ENCODE results near the gene RIPOR3.

DNA sequence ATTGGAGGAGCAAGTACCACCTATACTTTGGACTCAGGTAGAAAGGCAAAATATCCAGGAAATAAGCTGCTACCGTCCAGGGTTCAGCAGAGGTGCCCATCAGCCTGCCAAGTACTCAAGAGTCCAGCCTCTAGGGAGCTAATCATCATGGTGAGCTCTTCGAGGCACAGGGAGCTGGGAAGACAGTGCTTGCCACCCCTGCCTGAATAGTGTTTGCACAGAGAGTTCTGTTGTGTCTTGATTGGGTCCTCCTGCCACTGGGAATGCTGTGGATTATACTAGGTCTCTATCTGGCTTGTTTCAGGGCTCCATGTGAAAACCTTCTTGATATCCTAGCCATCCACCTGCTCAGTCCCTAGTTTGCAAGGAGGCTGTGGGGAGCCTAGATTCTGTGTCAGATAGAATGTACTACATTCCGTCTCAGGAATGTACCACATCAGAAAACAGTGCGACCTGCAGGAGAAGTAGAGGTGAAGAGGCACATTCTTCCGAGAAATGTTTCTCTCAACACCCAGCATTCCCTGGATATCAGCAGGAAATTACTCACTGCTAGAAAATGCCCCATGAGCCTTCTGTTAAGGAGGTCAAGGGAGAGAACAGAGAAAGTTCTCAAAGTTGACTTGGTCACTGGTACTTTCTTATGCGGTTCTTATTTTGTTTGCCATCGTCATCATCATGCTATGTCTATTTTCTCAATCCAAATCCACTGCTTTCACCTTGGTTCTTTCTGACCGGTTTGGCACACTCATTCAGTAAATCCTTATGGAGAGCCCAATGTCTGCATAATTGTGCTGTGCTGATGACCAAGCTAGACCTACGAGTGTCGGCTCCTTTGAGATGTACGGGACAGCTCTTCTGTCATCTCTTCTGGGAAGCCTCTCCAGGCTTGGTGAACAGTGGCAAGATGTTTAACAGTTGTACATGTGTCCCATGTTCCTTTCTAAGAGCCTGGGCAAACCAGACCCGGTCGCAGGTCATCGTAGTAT, 150.4 kb downstream of the RIPOR3 start:
- TF ChIP-seq, protein P1, sequence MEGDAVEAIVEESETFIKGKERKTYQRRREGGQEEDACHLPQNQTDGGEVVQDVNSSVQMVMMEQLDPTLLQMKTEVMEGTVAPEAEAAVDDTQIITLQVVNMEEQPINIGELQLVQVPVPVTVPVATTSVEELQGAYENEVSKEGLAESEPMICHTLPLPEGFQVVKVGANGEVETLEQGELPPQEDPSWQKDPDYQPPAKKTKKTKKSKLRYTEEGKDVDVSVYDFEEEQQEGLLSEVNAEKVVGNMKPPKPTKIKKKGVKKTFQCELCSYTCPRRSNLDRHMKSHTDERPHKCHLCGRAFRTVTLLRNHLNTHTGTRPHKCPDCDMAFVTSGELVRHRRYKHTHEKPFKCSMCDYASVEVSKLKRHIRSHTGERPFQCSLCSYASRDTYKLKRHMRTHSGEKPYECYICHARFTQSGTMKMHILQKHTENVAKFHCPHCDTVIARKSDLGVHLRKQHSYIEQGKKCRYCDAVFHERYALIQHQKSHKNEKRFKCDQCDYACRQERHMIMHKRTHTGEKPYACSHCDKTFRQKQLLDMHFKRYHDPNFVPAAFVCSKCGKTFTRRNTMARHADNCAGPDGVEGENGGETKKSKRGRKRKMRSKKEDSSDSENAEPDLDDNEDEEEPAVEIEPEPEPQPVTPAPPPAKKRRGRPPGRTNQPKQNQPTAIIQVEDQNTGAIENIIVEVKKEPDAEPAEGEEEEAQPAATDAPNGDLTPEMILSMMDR (conservative IDR thresholded peaks at IDR 0.05; ENCODE audit: low read length): no peak
- TF ChIP-seq EZH2phosphoT487 (IDR thresholded peaks at IDR 0.05; ENCODE audit: borderline replicate concordance, low read depth, low read length): no peak

Data from OCI-LY7 (cell line).